Measurements from ENCODE around the gene DMGDH.

Gene DMGDH

GRCh38 chr5:78972654-78973428, 96.6 kb downstream of the DMGDH start:
- peak; percentile 54 to 84 for DNase-seq

GRCh38 chr5:78971998-78972397, 97.5 kb downstream of the DMGDH start:
- DNase-seq, result no peak

GRCh38 chr5:78968781-78969180, 100.7 kb downstream of the DMGDH start:
- no peak for DNase-seq

GRCh38 chr5:78964889-78965288, 104.6 kb downstream of the DMGDH start:
- DNase-seq, result peak; percentile 29 to 70

- no peak for DNase-seq
These were observed 107.7 kb downstream of the DMGDH start for GRCh38 chr5:78961743-78962142.

- DNase-seq, result no peak
These were observed 109.7 kb downstream of the DMGDH start for GRCh38 chr5:78959767-78960166.

GRCh38 chr5:78958672-78959445, 110.6 kb downstream of the DMGDH start:
- DNase-seq, result no peak

- no peak for DNase-seq
These were observed 112.6 kb downstream of the DMGDH start for GRCh38 chr5:78956901-78957300.

- no peak for DNase-seq
These were observed 116.2 kb downstream of the DMGDH start for GRCh38 chr5:78953092-78953800.
